Thyroid gland (tissue), 4 donors: ENCODE measurements around the gene POLR1B. TPM values are rescaled to one million over a fixed set of nuclear protein-coding genes. Genes with fewer than 3 reads are reported as not detected.
"Not testable (repeated sequence)": the region's sequence is repeated elsewhere in the genome, so short reads cannot be mapped to it uniquely, and the experiment has no call there.

Source experiments
- DNase-seq, 2 donors: peaks; one replicate each; pipeline ENCODE4 v3.0.0-alpha.2; 2019
- H3K27ac ChIP-seq, 3 donors: fragments of 200-600 bp; sonication (generic); 1 replicate in 2 of 3; 2 replicates in 1 of 3; pipeline ENCODE4 v1.5.1; 2016 to 2019; ENCODE audit warnings: mild to moderate bottlenecking in 1 of 3, moderate library complexity in 1 of 3
- H3K27me3 ChIP-seq: fragments of 200-600 bp; sonication (generic); one replicate; pipeline ENCODE4 v1.5.1; 2019
- H3K36me3 ChIP-seq, 2 donors: fragments of 200-600 bp; sonication (generic); one replicate each; pipeline ENCODE4 v1.5.1; 2016 to 2019
- H3K4me1 ChIP-seq, 2 donors: fragments of 200-600 bp; sonication (generic); one replicate each; pipeline ENCODE4 v1.5.1; 2017 to 2019
- H3K4me3 ChIP-seq, 3 donors: fragments of 200-600 bp; sonication (generic); replicated peaks in 1 of 3; 1 replicate in 2 of 3; 2 replicates in 1 of 3; pipeline ENCODE4 v1.5.1; 2016; ENCODE audit warnings: mild to moderate bottlenecking in 1 of 3
- H3K9me3 ChIP-seq: fragments of 200-600 bp; sonication (generic); one replicate; pipeline ENCODE4 v1.5.1; 2017
- POLR2A ChIP-seq, 2 donors: fragments of 450-650 bp; IDR thresholded peaks; one replicate each; pipeline ENCODE4 v1.6.1; 2017; ENCODE audit warnings: antibody characterized with exemption in 2 of 2, mild to moderate bottlenecking in 2 of 2, moderate library complexity in 1 of 2
- WGBS, 2 donors: methylation state at CpG; one replicate each; pipeline ENCODE4 v1.1.5; 2017; 5-methylcytosine and 5-hydroxymethylcytosine counted together
- intact Hi-C: fragments of 100-400 bp; cut with DNase I; formaldehyde crosslinking; loops from one replicate; pipeline ENCODE4 v1.15.1; 2023
- total RNA-seq, 4 donors: library from RNA; depleted of rRNA; stranded (reverse); fragments of >200 nt; gene quantifications; one replicate each; pipeline ENCODE4 v1.2.3, GENCODE V29; 2016
- TF ChIP-seq, protein P1 (sequence below), 6 experiments: fragments of 200-600 bp in 3 of 6; fragments of 450-650 bp in 3 of 6; sonication (generic) in 3 of 6; IDR thresholded peaks; one replicate each; pipeline ENCODE4 v1.5.1; 2016 to 2019; ENCODE audit warnings: antibody characterized with exemption in 6 of 6, mild to moderate bottlenecking in 2 of 6, inconsistent platforms in 1 of 6, moderate library complexity in 1 of 6

The POLR1B gene
- total RNA-seq, 4 donors from 2014 or later = 18.5 to 27.4 (median 23.2) TPM

DNA sequence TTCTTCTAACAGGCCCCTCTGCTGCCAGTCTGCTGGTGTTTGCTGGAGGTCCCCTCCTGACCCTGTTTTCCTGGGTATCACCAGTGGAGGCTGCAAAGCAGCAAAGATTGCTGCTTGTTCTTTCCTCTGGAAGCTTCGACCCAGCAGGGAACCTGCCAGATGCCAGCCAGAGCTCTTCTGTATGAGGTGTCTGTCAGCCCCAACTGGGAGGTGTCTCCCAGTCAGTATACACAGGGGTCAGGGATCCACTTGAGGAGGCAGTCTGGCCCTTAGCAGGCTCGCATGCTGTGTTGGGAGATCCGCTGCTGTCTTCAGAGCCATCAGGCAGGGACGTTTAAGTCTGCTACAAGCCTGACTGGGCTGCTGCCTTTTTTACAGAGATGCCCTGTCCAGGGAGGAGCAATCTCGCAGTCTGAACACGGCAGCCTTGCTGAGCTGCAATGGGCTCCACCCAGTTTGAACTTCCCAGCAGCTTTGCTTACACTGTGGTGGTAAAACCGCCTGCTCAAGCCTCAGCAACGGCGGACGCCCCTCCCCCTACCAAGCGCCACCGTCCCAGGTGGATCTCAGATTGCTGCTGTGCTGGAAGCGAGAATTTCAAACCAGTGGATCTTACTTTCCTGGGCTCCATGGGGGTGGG is 72.1 kb downstream of the POLR1B start:
- Histone ChIP-seq H3K4me3 (no peak overlapping the region), H3K4me1 (no peaks in the 10 kb centered on the region), H3K9me3 (no peaks in the 10 kb centered on the region), H3K27me3 (no peaks in the 10 kb centered on the region), H3K27ac (no peak overlapping the region), H3K36me3 (no peaks in the 10 kb centered on the region)
- no peak for DNase-seq
- intact Hi-C loops = no loop called here
- TF ChIP-seq, protein P1, sequence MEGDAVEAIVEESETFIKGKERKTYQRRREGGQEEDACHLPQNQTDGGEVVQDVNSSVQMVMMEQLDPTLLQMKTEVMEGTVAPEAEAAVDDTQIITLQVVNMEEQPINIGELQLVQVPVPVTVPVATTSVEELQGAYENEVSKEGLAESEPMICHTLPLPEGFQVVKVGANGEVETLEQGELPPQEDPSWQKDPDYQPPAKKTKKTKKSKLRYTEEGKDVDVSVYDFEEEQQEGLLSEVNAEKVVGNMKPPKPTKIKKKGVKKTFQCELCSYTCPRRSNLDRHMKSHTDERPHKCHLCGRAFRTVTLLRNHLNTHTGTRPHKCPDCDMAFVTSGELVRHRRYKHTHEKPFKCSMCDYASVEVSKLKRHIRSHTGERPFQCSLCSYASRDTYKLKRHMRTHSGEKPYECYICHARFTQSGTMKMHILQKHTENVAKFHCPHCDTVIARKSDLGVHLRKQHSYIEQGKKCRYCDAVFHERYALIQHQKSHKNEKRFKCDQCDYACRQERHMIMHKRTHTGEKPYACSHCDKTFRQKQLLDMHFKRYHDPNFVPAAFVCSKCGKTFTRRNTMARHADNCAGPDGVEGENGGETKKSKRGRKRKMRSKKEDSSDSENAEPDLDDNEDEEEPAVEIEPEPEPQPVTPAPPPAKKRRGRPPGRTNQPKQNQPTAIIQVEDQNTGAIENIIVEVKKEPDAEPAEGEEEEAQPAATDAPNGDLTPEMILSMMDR (IDR thresholded peaks at IDR 0.05) = no peak
- TF ChIP-seq POLR2A (IDR thresholded peaks at IDR 0.05) = no peak
- WGBS, 2 donors = 56 to 70% methylated on average over 11 to 13 of the region's 13 CpGs

DNA sequence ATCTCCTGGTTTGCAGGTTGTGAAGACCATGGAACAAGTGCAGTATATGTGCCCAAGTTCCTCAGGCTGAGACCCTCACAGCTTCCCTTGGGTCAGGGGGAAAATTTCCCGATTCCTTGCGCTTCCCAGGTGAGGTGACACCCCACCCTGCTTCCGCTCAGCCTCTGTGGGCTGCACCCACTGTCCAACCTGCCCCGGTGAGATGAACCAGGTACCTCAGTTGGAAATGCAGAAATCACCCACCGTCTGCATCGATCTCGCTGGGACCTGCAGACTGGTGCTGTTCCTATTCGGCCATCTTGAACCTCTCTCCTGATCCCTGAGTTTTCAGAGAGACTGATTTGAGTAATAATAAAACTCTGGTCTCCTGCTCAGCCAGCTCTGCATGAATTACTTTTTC is 72.8 kb downstream of the POLR1B start:
- H3K27me3 ChIP-seq = no peaks in the 10 kb centered on the region
- intact Hi-C loops = no loop called here
- DNase-seq = no peak
- H3K4me1 ChIP-seq = no peaks in the 10 kb centered on the region
- no peak overlapping the region for H3K4me3 ChIP-seq
- WGBS, 2 donors = 96 to 99% methylated on average over 8 of the region's 8 CpGs
- no peaks in the 10 kb centered on the region for H3K36me3 ChIP-seq
- no peak overlapping the region for H3K27ac ChIP-seq
- H3K9me3 ChIP-seq = no peaks in the 10 kb centered on the region
- no peak for TF ChIP-seq POLR2A (IDR thresholded peaks at IDR 0.05)
- TF ChIP-seq, protein P1 (IDR thresholded peaks at IDR 0.05) = no peak

DNA sequence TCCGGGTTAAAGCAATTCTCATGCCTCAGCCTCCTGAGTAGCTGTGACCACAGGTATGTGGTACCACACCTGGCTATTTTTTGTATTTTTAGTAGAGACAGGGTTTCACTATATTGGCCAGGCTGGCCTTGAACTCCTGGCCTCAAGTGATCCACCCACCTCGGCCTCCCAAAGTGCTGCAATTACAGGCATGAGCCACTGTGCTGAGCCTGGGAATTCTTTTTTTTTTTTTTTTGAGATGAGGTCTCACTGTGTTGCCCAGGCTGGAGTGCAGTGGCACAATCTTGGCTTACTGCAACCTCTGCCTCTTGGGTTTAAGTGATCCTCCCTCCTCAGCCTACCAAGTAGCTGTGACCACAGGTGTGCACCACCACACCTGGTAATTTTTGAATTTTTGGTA is 73.5 kb downstream of the POLR1B start:
- intact Hi-C loops, DNase-seq, H3K9me3 ChIP-seq, H3K27ac ChIP-seq, H3K36me3 ChIP-seq, H3K4me1 ChIP-seq, H3K27me3 ChIP-seq, H3K4me3 ChIP-seq: not testable (repeated sequence)
- WGBS, 2 donors = 91 to 92% methylated on average over 2 of the region's 2 CpGs

DNA sequence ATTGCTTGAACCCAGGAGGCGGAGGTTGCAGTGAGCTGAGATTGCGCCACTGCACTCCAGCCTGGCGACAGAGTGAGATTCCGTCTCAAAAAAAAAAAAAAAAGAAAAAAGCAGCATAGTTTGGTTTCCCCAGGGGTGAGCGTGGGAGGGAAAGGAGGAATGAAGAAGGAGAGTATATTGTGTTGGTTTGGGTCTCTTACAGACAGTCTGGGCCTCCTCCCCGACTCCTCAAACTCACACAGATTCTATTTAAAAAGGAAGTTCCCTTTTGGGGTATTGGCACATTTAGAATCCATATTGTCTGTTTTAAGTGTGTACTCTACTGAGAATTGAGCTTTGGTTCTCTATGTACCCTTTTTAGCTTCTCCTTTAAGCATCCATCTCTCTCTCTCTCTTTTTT is 76.1 kb downstream of the POLR1B start:
- no peaks in the 10 kb centered on the region for H3K27me3 ChIP-seq
- H3K4me3 ChIP-seq = no peak overlapping the region
- TF ChIP-seq, protein P1 (IDR thresholded peaks at IDR 0.05) = no peak
- no peak for TF ChIP-seq POLR2A (IDR thresholded peaks at IDR 0.05)
- 81 to 83% methylated on average over 6 of the region's 6 CpGs for WGBS, 2 donors
- no peaks in the 10 kb centered on the region for H3K9me3 ChIP-seq
- no peak for DNase-seq
- no peaks in the 10 kb centered on the region for H3K36me3 ChIP-seq
- H3K4me1 ChIP-seq = peaks cover 0 to 2% of the 10 kb centered on the region in 2 donors
- intact Hi-C loops = no loop called here
- H3K27ac ChIP-seq = no peak overlapping the region

DNA sequence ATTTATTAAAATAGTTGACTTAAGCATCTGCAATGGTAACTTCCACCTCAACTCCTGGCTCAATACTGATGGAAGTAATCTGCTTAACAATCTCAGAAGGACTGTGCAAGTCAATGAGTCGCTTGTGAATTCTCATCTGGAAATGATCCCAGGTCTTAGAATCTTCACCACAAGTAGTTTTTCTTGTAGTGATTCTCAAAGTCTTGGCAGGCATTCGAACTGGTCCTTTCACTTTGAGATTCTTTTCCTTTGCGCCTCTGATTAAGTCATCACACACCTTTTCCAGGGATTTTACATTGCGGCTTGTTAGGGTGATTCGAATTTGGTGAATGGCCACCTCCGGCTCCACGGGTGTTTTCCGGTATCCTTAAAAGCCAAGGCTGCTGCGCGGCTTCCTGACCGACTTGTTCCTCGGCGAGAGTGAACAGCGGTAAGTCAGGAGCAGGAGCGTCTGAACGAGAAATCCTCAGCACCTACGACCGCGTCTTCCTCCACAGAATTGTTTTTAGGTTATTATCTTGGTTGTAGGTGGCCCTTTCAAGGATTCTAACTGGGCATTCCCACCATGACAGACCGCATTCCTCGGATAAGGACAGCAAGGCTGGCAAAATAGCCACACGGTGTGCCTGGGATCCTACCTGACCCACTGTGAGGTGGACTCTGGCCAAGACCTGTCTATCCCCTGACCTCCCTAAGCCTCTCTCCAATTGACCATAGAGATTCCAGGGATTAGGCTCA is 79.7 kb downstream of the POLR1B start:
- Histone ChIP-seq H3K27ac (no peak overlapping the region), H3K27me3 (no peaks in the 10 kb centered on the region), H3K4me3 (no peak overlapping the region), H3K36me3 (no peaks in the 10 kb centered on the region), H3K9me3 (no peaks in the 10 kb centered on the region), H3K4me1 (peaks cover 0 to 17% of the 10 kb centered on the region in 2 donors)
- TF ChIP-seq, protein P1 (IDR thresholded peaks at IDR 0.05) = no peak
- no peak for TF ChIP-seq POLR2A (IDR thresholded peaks at IDR 0.05)
- 64 to 77% methylated on average over 22 of the region's 22 CpGs for WGBS, 2 donors
- no peak for DNase-seq
- intact Hi-C loops = no loop called here
